HEK293T (cell line): ENCODE measurements around the gene FBN2.

ENCODE experiments used
- FOXK2 ChIP-seq: fragments of 450-650 bp; IDR thresholded peaks from 2 replicates; pipeline ENCODE4 v1.6.1; 2016; ENCODE audit warnings: mild to moderate bottlenecking
- FOXM1 ChIP-seq: fragments of 450-650 bp; IDR thresholded peaks from 2 replicates; pipeline ENCODE4 v1.6.1; 2017; ENCODE audit warnings: mild to moderate bottlenecking, borderline replicate concordance
- NFRKB ChIP-seq: fragments of 450-650 bp; IDR thresholded peaks from 2 replicates; pipeline ENCODE4 v1.6.1; 2016; ENCODE audit warnings: mild to moderate bottlenecking, moderate library complexity
- SP1 ChIP-seq: fragments of 450-650 bp; IDR thresholded peaks from 2 replicates; pipeline ENCODE4 v1.6.1; 2017
- ZNF384 ChIP-seq: fragments of 450-650 bp; IDR thresholded peaks from 2 replicates; pipeline ENCODE4 v1.6.1; 2016

- TF ChIP-seq FOXM1 (no peak), SP1 (no peak), FOXK2 (no peak), ZNF384 (no peak), NFRKB (no peak)
Observed at GRCh38 chr5:128472919-128473318, 65.1 kb downstream of the FBN2 start.
